Aorta (tissue), 5 donors: Measurements from ENCODE around the gene SMAD3. TPM values are rescaled to one million over a fixed set of nuclear protein-coding genes. Genes with fewer than 3 reads are reported as not detected.

Experiments used
- ATAC-seq: fragments of 200-7000 bp; cut with Tn5 transposase; one replicate; pipeline ENCODE4 v1.9.1; 2022; ENCODE audit warnings: moderate library complexity; ENCODE audit not compliant: low FRiP score
- DNase-seq, 2 donors: peaks; one replicate each; pipeline ENCODE4 v3.0.0-alpha.2; 2020
- H3K27ac ChIP-seq, 2 donors: one replicate each; pipeline ENCODE4 v1.5.1; 2013; ENCODE audit warnings: low read length in 2 of 2, mild to moderate bottlenecking in 2 of 2, moderate library complexity in 2 of 2, control low read depth in 1 of 2, inconsistent platforms in 1 of 2, low read depth in 1 of 2
- H3K27me3 ChIP-seq, 2 donors: one replicate each; pipeline ENCODE4 v1.6.1; 2013; ENCODE audit warnings: control low read depth in 1 of 2, low read length in 1 of 2, mild to moderate bottlenecking in 1 of 2, moderate library complexity in 1 of 2; ENCODE audit not compliant: insufficient read depth in 2 of 2, control insufficient read depth in 1 of 2
- H3K36me3 ChIP-seq, 2 donors: one replicate each; pipeline ENCODE4 v1.6.1; 2013; ENCODE audit warnings: control low read depth in 1 of 2, low read length in 1 of 2, mild to moderate bottlenecking in 1 of 2; ENCODE audit not compliant: insufficient read depth in 2 of 2, control insufficient read depth in 1 of 2
- H3K4me1 ChIP-seq, 2 donors: one replicate each; pipeline ENCODE4 v1.6.1; 2013; ENCODE audit warnings: low read length in 2 of 2, control low read depth in 1 of 2, mild to moderate bottlenecking in 1 of 2, moderate library complexity in 1 of 2; ENCODE audit not compliant: insufficient read depth in 2 of 2, control insufficient read depth in 1 of 2
- H3K4me3 ChIP-seq, 2 donors: one replicate each; pipeline ENCODE4 v1.5.1; 2013; ENCODE audit warnings: low read length in 2 of 2, control low read depth in 1 of 2, mild to moderate bottlenecking in 1 of 2
- H3K9me3 ChIP-seq: one replicate; pipeline ENCODE4 v1.6.1; 2013; ENCODE audit warnings: mild to moderate bottlenecking, low read length; ENCODE audit not compliant: control insufficient read depth
- WGBS, 2 donors: extraction: QIAGEN DNeasy Blood & Tissue Kit; methylation state at CpG; one replicate each; pipeline ENCODE4 v1.1.7; 2013; 5-methylcytosine and 5-hydroxymethylcytosine counted together
- intact Hi-C, 2 donors: fragments of 100-400 bp; cut with DNase I; formaldehyde crosslinking; loops; one replicate each; pipeline versions ENCODE4 v1.14.2 to v1.15.0; 2022
- polyA plus RNA-seq, 2 donors: library from polyadenylated mRNA; stranded (reverse); fragments of 200-250 nt; gene quantifications; one replicate each; pipeline ENCODE4 v1.2.3, GENCODE V29; 2013
- total RNA-seq, 2 donors: library from RNA; stranded (reverse); fragmentation: NEBNext Ultra II Directional; extraction: Animal tissue kit (Norgen Biotek cat#: 25700); gene quantifications; one replicate each; pipeline ENCODE4 v1.2.1, GENCODE V29; 2021
- donor health status: healthy with polysubstance abuse.
- donor health status: Bipolar disorder and iron deficiency.
- donor health status: DM: no; HTN: no; CAD: no.
- donor health status: DM: no; HTN: no; CAD: no.
- donor health status: DM: yes; HTN: yes; CAD: no.

Gene SMAD3
- total and polyA plus RNA-seq, 4 donors, result 7.1 to 90.8 (median 55.0) TPM

DNA sequence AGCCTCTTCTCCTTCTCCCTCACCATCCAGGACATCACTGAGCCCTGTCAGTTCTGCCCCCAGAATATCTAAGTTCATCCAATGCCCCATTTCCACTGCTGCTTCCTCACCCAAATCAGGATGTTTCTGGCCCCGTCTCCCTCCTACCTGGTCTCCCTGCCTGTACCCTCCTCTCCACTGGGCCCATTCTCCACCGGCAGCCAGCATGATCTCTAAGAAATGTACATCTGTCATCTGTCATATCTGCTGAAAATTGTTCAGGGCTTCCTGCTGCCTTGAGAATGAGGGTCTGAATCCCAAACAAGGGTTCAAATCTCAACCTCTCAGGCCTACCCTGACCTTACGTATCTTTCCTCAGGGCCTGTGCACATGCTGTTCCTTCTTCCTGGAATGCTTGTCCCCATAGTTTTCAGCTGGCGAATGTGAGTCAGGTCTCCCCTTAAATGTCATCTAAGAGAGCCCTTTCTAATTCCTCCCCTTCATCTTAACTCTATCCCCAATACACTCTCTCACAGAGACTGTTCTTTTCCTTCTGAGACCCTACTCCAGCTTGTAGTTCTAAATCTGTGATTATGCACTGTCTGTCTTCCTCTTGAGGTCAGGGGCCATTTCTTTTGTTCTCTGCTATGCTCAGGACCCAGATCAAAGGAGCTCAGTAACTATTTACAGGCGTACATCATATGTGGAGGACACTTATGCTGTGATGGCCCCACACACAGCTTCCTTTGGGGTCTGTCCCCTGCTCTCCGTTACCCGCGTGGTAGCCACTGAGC is 40.8 kb downstream of the SMAD3 start:
- H3K4me1 ChIP-seq, result peaks cover 9 to 12% of the 10 kb centered on the region in 2 donors
- no peaks in the 10 kb centered on the region for H3K9me3 ChIP-seq
- DNase-seq, result peak in 1 of 2 donors; percentile 60
- H3K4me3 ChIP-seq, result no peak overlapping the region
- intact Hi-C loops, result loop anchor here (2.0 to 5.0 kb wide), 3 partner anchors 39 to 61 kb away; partner anchors contain the start of gene SMAD3 (in 2 of the 2)
- no peaks in the 10 kb centered on the region for H3K36me3 ChIP-seq
- H3K27me3 ChIP-seq, result no peaks in the 10 kb centered on the region
- peak overlapping the region in 1 of 2 donors; percentile 98 for H3K27ac ChIP-seq
- WGBS, 2 donors, result 65 to 72% methylated on average over 8 of the region's 8 CpGs
- ATAC-seq, result no peak

DNA sequence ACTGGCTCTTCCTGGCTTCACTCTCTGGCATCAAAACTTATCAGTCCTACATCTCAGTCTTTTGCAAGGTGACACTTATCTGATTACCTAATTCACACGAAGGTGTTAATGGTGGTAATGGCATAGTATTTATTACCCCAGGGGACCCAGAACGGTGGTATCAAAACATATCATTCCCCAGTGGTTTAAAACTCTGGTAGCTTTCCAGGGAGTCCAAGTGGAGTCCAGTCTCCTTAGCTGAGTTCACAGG is 41.3 kb downstream of the SMAD3 start:
- Histone ChIP-seq H3K9me3 (no peaks in the 10 kb centered on the region), H3K4me1 (peaks cover 9 to 12% of the 10 kb centered on the region in 2 donors), H3K36me3 (no peaks in the 10 kb centered on the region), H3K4me3 (no peak overlapping the region), H3K27ac (peak overlapping the region in 1 of 2 donors; percentile 98), H3K27me3 (no peaks in the 10 kb centered on the region)
- no peak for DNase-seq
- intact Hi-C loops, result loop anchor here (2.0 to 5.0 kb wide), 3 partner anchors 39 to 62 kb away; partner anchors contain the start of gene SMAD3 (in 2 of the 2)
- ATAC-seq, result no peak
- WGBS, 2 donors, result 0 to 4% methylated on average over 2 of the region's 2 CpGs

DNA sequence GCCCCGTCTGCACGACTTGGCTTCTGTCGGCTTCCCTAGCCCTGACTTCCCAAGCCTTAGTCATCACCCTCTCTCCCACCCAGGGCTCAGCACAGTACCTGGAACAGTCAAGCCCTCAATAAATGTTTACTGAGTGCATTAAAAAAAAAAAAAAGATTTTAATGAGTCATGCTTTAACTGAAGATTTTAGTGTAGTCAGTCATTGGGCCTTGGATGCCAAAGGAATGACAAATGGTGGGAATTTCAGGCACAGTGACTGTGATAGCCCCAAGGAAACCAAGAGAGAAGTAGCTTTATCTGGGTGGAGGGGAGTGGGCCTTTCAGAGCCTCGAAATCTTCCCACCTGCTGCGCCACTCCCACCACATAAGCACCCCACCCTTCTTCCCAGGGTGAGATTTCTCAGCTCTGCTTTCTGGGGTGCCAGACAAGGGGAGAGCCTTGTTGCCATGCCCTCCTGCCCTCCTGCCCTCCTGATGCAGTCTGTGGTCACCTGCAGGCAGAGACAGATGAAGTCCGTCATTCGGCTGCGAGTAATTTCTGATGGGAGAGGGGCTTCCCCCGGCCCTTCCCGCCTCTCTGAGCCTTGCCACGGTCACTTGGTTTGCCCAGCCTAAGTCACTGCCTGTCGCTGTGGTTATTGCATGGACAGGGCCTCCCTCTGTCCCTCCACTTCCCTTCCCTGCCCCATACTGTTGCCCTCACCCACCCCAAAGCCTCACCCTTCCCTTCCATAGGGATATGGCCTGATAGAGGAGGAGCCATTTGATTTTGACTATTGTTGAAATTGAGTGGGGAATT is 41.8 kb downstream of the SMAD3 start:
- Histone ChIP-seq H3K36me3 (no peaks in the 10 kb centered on the region), H3K27ac (no peak overlapping the region), H3K9me3 (no peaks in the 10 kb centered on the region), H3K4me1 (peaks cover 9 to 12% of the 10 kb centered on the region in 2 donors), H3K4me3 (no peak overlapping the region), H3K27me3 (no peaks in the 10 kb centered on the region)
- WGBS, 2 donors, result 61 to 63% methylated on average over 12 of the region's 12 CpGs
- ATAC-seq (peak; percentile 68), DNase-seq (peak; percentile 86 to 88)
- intact Hi-C loops, result loop anchor here (2.0 to 5.0 kb wide), 3 partner anchors 40 to 62 kb away; partner anchors contain the start of gene SMAD3 (in 2 of the 2)

DNA sequence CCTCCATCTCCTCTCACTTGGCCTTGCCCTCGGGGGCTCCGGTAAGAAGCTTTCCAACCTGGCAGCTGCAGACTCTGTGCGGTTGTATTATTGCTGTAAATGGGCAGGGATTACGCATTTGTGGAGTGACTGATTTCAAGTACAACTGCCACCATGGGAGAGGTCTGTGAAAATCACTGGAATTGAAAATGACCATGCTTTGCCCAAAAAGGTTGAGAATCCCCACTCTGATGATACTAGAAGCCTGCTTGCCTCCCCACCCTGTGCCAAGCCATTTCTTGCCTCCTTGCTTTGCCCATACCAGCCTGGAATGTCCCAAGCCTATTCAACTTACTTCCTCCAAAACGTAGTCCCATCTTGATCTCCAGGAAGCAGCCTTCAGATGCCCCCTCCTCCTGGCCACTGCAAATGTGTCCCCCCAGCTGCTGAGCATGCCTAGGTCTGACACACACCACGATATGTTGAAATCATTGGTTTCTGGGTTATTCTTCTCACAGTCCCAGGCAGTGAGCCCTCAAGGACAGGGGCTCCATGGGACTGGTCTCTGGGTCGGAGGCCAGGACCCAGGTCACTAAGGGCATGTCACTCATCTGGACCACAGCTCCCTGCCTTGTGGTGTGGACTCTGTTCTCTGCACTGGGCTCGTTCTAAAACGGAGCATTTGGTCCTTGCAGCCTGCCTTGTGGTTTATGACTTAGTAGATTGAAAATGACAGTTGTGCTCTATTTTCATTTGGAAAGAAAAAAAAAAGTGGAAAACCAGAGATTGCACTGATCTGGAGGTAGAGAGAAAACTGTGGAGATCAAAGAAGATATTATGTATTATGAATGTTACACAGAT is 42.9 kb downstream of the SMAD3 start:
- Histone ChIP-seq H3K36me3 (no peaks in the 10 kb centered on the region), H3K4me3 (no peak overlapping the region), H3K9me3 (no peaks in the 10 kb centered on the region), H3K27ac (no peak overlapping the region), H3K4me1 (peaks cover 9 to 12% of the 10 kb centered on the region in 2 donors), H3K27me3 (no peaks in the 10 kb centered on the region)
- WGBS, 2 donors, result 73 to 78% methylated on average over 9 of the region's 9 CpGs
- ATAC-seq (no peak), DNase-seq (peak; percentile 16 to 19)
- intact Hi-C loops, result loop anchor here (5.0 kb wide), 2 partner anchors 39 to 41 kb away; partner anchors contain the start of gene SMAD3 (in 2 of the 2)

DNA sequence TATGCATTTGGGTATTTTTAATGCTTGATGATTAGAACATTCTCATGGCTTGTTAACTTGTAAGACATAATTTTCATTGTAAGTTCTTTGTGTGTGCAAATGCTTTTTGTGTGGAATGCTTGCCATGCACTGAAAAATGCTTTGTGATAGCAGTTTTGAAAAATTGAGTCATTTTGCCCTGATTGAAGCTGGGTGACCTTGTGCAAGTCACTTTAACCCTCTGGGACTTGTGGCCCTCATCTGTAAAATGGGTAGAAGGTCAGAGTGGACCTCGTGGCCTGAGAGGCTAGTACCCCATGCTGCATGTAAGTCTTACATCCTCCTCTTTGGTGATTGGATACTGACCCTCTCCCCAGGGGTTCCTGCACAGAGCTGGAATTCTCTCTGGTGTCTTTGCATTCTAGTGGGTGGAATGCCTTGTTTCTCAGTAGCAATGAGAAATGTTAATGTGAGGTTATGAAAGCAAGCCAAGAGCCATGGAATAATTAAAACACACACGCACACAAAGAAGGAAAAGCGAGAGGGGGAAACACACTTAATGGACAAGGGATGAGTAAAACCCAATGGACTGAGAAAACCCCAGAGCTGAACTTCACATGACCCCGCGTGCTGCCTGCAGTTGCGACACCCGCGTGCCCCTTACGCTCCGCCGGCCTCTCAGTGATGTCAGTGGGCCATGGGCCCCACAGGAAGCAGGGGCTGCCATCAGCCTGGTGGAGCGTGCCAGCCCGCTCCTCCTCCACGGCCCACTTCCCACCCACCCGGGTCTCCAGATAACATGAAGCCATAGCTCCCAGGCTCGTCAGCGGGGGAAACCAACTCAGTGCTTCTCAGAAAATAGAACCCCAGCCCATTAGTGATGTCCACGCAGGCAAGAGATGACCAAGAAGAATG is 44.0 kb downstream of the SMAD3 start:
- Histone ChIP-seq H3K9me3 (no peaks in the 10 kb centered on the region), H3K4me1 (peaks cover 8 to 9% of the 10 kb centered on the region in 2 donors), H3K4me3 (no peak overlapping the region), H3K27me3 (no peaks in the 10 kb centered on the region), H3K36me3 (no peaks in the 10 kb centered on the region), H3K27ac (no peak overlapping the region)
- WGBS, 2 donors, result 32 to 44% methylated on average over 18 of the region's 18 CpGs
- peak; percentile 88 to 91 for DNase-seq
- intact Hi-C loops, result loop anchor here (5.0 kb wide), 2 partner anchors 38 to 42 kb away; partner anchors contain the start of gene SMAD3 (in 2 of the 2)
- peak; percentile 75 for ATAC-seq

DNA sequence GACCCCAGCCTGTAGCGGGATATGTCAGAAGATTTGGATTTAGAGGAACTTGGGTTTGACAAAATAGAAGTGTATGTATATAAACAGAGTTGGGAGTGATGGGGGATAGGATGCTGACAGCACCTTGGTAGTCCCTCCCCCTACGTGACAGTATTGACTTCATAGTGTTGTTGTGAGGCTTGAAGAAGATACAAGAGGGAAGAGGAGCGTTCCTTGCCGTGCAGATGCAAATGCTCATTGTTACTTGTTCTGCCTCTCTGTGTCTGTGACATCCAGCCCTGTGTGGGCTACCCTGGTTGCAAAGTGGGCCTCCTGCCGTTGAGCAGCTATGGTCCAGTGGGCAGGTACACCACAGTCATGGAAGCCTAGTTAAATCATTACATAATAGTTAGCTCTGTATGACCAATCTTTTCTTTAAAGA is 45.0 kb downstream of the SMAD3 start:
- Histone ChIP-seq H3K36me3 (no peaks in the 10 kb centered on the region), H3K4me1 (peaks cover 8 to 11% of the 10 kb centered on the region in 2 donors), H3K9me3 (no peaks in the 10 kb centered on the region), H3K27ac (no peak overlapping the region), H3K4me3 (no peak overlapping the region), H3K27me3 (no peaks in the 10 kb centered on the region)
- DNase-seq, result peak; percentile 9 to 50
- WGBS, 2 donors, result 91 to 93% methylated on average over 5 of the region's 5 CpGs
- intact Hi-C loops, result no loop called here
- no peak for ATAC-seq

DNA sequence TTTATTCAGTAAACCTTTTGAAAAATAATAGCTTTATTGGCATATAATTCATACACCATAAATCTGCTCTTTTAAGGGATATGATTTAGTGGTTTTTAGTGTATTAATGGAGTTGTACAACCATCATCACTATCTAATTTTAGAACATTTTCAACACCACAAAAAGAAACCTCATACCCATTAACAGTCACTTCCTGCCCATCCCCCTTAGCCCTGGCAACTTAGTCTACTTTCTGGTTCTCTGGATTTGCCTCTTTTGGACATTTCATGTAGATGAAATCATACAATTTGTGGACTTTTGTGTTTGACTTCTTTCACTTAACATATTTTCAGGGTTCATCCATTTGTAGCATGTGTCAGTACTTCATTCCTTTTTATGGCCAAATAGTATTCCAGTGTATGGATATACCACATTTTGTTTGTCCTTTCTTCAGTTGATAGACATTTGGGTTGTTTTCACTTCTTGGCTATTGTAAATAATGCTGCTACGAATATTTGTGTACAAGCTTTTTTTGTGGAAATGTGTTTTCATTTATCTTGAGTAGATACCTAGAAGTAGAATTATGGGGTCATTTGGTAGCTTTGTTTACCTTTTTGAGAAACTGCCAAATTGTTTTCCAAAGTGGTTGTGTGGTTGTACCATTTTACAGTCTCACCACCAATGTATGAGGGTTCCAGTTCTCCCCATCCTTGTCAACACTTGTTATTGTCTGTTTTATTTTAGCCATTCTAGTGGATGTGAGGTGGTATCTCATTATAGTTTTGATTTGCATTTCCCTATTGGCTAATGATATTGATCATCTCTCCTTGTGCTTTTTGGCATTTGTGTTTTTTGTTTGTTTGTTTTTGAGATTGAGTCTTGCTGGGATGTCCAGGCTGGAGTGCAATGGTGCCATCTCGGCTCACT is 45.8 kb downstream of the SMAD3 start:
- Histone ChIP-seq H3K27ac (no peak overlapping the region), H3K4me1 (peaks cover 9 to 11% of the 10 kb centered on the region in 2 donors), H3K36me3 (no peaks in the 10 kb centered on the region), H3K9me3 (no peaks in the 10 kb centered on the region), H3K27me3 (no peaks in the 10 kb centered on the region), H3K4me3 (no peak overlapping the region)
- 96% methylated on average over 2 of the region's 2 CpGs for WGBS, 2 donors
- ATAC-seq (no peak), DNase-seq (peak; percentile 24 to 50)
- intact Hi-C loops, result no loop called here
